Measurements from ENCODE around the gene STK35. TPM values are rescaled to one million over a fixed set of nuclear protein-coding genes. Genes with fewer than 3 reads are reported as not detected.

Gene STK35
- total and polyA plus RNA-seq, 2 experiments from 2014 or later = 14.2 to 59.7 TPM

- TF ChIP-seq ZNF462 (CRISPR knock-in tag; IDR thresholded peaks at IDR 0.05) (no peak), POLR2AphosphoS5 (IDR thresholded peaks at IDR 0.05; ENCODE audit: low read depth) (no peak), EZH2 (IDR thresholded peaks at IDR 0.05; ENCODE audit: low read depth, unreplicated experiment) (no peak), NANOG (IDR thresholded peaks at IDR 0.05; ENCODE audit: borderline replicate concordance) (no peak), EZH2phosphoT487 (IDR thresholded peaks at IDR 0.05; ENCODE audit: unreplicated experiment) (no peak), ETS1 (IDR thresholded peaks at IDR 0.05) (no peak), ZNF331 (CRISPR knock-in tag; IDR thresholded peaks at IDR 0.05; ENCODE audit: low read depth) (no peak), STAT1 (IDR thresholded peaks at IDR 0.05; ENCODE audit: unreplicated experiment) (no peak)
Observed at GRCh38 chr20:2156666-2157624, 55.3 kb downstream of the STK35 start (continued).
